Esophagus muscularis mucosa (tissue), 3 donors: ENCODE measurements around the gene OSBPL2.

Experiments used
- POLR2A ChIP-seq: fragments of 450-650 bp; IDR thresholded peaks from one replicate; pipeline ENCODE4 v1.6.1; 2017; ENCODE audit warnings: antibody characterized with exemption, moderate library complexity, mild to moderate bottlenecking, low read depth
- TF ChIP-seq, protein P1 (sequence below), 3 experiments: fragments of 200-600 bp in 2 of 3; fragments of 450-650 bp in 1 of 3; sonication (generic) in 2 of 3; IDR thresholded peaks; one replicate each; pipeline ENCODE4 v1.5.1; 2017 to 2019; ENCODE audit warnings: antibody characterized with exemption in 3 of 3, mild to moderate bottlenecking in 2 of 3, moderate library complexity in 1 of 3

DNA sequence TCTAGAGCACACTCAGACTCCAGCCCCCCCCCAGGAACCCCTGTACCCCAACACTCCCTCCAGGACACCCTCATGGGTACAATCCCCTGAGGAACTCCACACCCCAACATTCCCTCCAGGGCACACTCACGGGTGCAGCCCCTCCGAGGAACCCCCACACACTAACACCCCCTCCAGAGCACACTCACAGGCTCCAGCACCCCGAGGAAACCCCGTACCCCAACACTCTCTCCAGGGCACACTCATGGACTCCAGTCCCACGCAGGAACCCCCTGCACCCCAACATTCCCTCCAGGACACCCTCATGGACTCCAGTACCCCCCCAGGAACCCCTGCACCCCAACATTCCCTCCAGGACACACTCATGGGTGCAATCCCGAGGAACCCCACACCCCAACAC is 97.2 kb downstream of the OSBPL2 start:
- TF ChIP-seq, protein P1, sequence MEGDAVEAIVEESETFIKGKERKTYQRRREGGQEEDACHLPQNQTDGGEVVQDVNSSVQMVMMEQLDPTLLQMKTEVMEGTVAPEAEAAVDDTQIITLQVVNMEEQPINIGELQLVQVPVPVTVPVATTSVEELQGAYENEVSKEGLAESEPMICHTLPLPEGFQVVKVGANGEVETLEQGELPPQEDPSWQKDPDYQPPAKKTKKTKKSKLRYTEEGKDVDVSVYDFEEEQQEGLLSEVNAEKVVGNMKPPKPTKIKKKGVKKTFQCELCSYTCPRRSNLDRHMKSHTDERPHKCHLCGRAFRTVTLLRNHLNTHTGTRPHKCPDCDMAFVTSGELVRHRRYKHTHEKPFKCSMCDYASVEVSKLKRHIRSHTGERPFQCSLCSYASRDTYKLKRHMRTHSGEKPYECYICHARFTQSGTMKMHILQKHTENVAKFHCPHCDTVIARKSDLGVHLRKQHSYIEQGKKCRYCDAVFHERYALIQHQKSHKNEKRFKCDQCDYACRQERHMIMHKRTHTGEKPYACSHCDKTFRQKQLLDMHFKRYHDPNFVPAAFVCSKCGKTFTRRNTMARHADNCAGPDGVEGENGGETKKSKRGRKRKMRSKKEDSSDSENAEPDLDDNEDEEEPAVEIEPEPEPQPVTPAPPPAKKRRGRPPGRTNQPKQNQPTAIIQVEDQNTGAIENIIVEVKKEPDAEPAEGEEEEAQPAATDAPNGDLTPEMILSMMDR (IDR thresholded peaks at IDR 0.05), result no peak
- TF ChIP-seq POLR2A, result no peak
